ENCODE data around the gene PIGW. TPM values are rescaled to one million over a fixed set of nuclear protein-coding genes. Genes with fewer than 3 reads are reported as not detected.

Gene PIGW
- total and polyA plus RNA-seq, 2 experiments from 2014 or later: 5.5 to 15.8 TPM

- TF ChIP-seq REST (IDR thresholded peaks at IDR 0.05; ENCODE audit: unreplicated experiment): no peak
- TF ChIP-seq ZNF114 (CRISPR knock-in tag; IDR thresholded peaks at IDR 0.05): no peak
These were observed 29.6 kb upstream of the PIGW start (continued) for GRCh38 chr17:36505171-36505570.

GRCh38 chr17:36506249-36506826, 28.4 kb upstream of the PIGW start:
- peaks cover 4% of the 10 kb centered on the region for H4K20me1 ChIP-seq (replicated peaks; ENCODE audit: insufficient read depth)
- H3K9me2 ChIP-seq (ENCODE audit: insufficient read depth): no peaks in the 10 kb centered on the region
- H3K27me3 ChIP-seq (ENCODE audit: insufficient read depth): no peaks in the 10 kb centered on the region
- ATAC-seq (no peak), DNase-seq (ENCODE audit: low spot score) (no peak)
- no peak overlapping the region for H3K4me2 ChIP-seq
- H3K4me1 Mint-ChIP-seq: no peaks in the 10 kb centered on the region
- H3K4me3 ChIP-seq: no peak overlapping the region
- no peaks in the 10 kb centered on the region for H3K9me3 Mint-ChIP-seq
- H3K27ac Mint-ChIP-seq: no peak overlapping the region
- no peak overlapping the region for H2AFZ ChIP-seq
- no peaks in the 10 kb centered on the region for H3F3A ChIP-seq (replicated peaks; ENCODE audit: low read depth)
- H3K79me2 ChIP-seq (replicated peaks; ENCODE audit: insufficient read depth): no peaks in the 10 kb centered on the region
- H3K4me1 ChIP-seq (ENCODE audit: insufficient read depth): no peaks in the 10 kb centered on the region
- H3K4me3 Mint-ChIP-seq: no peak overlapping the region
- peaks cover 94% of the 10 kb centered on the region for H3K36me3 Mint-ChIP-seq (ENCODE audit: low read depth)
- no peak overlapping the region for H3K27ac ChIP-seq (ENCODE audit: low read depth)
- peaks cover 8% of the 10 kb centered on the region for H3K27me3 Mint-ChIP-seq (ENCODE audit: insufficient read depth, low read depth, poor library complexity)
- H3K36me3 ChIP-seq (ENCODE audit: insufficient read depth): peaks cover 15% of the 10 kb centered on the region
- TF ChIP-seq ZNF114 (CRISPR knock-in tag; IDR thresholded peaks at IDR 0.05) (no peak), JUNB (IDR thresholded peaks at IDR 0.05; ENCODE audit: unreplicated experiment) (no peak), ZNF331 (CRISPR knock-in tag; IDR thresholded peaks at IDR 0.05; ENCODE audit: low read depth) (no peak), EZH2 (IDR thresholded peaks at IDR 0.05; ENCODE audit: low read depth, unreplicated experiment) (no peak), EZH2phosphoT487 (IDR thresholded peaks at IDR 0.05; ENCODE audit: unreplicated experiment) (no peak), CREB1 (CRISPR knock-in tag; IDR thresholded peaks at IDR 0.05; ENCODE audit: low read depth) (no peak), NANOG (IDR thresholded peaks at IDR 0.05; ENCODE audit: borderline replicate concordance) (no peak)
- TF ChIP-seq, protein P1, sequence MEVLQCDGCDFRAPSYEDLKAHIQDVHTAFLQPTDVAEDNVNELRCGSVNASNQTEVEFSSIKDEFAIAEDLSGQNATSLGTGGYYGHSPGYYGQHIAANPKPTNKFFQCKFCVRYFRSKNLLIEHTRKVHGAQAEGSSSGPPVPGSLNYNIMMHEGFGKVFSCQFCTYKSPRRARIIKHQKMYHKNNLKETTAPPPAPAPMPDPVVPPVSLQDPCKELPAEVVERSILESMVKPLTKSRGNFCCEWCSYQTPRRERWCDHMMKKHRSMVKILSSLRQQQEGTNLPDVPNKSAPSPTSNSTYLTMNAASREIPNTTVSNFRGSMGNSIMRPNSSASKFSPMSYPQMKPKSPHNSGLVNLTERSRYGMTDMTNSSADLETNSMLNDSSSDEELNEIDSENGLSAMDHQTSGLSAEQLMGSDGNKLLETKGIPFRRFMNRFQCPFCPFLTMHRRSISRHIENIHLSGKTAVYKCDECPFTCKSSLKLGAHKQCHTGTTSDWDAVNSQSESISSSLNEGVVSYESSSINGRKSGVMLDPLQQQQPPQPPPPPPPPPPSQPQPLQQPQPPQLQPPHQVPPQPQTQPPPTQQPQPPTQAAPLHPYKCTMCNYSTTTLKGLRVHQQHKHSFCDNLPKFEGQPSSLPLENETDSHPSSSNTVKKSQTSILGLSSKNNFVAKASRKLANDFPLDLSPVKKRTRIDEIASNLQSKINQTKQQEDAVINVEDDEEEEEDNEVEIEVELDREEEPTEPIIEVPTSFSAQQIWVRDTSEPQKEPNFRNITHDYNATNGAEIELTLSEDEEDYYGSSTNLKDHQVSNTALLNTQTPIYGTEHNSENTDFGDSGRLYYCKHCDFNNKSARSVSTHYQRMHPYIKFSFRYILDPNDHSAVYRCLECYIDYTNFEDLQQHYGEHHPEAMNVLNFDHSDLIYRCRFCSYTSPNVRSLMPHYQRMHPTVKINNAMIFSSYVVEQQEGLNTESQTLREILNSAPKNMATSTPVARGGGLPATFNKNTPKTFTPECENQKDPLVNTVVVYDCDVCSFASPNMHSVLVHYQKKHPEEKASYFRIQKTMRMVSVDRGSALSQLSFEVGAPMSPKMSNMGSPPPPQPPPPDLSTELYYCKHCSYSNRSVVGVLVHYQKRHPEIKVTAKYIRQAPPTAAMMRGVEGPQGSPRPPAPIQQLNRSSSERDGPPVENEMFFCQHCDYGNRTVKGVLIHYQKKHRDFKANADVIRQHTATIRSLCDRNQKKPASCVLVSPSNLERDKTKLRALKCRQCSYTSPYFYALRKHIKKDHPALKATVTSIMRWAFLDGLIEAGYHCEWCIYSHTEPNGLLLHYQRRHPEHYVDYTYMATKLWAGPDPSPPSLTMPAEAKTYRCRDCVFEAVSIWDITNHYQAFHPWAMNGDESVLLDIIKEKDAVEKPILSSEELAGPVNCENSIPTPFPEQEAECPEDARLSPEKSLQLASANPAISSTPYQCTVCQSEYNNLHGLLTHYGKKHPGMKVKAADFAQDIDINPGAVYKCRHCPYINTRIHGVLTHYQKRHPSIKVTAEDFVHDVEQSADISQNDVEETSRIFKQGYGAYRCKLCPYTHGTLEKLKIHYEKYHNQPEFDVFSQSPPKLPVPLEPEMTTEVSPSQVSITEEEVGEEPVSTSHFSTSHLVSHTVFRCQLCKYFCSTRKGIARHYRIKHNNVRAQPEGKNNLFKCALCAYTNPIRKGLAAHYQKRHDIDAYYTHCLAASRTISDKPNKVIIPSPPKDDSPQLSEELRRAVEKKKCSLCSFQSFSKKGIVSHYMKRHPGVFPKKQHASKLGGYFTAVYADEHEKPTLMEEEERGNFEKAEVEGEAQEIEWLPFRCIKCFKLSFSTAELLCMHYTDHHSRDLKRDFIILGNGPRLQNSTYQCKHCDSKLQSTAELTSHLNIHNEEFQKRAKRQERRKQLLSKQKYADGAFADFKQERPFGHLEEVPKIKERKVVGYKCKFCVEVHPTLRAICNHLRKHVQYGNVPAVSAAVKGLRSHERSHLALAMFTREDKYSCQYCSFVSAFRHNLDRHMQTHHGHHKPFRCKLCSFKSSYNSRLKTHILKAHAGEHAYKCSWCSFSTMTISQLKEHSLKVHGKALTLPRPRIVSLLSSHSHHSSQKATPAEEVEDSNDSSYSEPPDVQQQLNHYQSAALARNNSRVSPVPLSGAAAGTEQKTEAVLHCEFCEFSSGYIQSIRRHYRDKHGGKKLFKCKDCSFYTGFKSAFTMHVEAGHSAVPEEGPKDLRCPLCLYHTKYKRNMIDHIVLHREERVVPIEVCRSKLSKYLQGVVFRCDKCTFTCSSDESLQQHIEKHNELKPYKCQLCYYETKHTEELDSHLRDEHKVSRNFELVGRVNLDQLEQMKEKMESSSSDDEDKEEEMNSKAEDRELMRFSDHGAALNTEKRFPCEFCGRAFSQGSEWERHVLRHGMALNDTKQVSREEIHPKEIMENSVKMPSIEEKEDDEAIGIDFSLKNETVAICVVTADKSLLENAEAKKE (CRISPR knock-in tag; IDR thresholded peaks at IDR 0.05): no peak
- TF ChIP-seq, protein P2, sequence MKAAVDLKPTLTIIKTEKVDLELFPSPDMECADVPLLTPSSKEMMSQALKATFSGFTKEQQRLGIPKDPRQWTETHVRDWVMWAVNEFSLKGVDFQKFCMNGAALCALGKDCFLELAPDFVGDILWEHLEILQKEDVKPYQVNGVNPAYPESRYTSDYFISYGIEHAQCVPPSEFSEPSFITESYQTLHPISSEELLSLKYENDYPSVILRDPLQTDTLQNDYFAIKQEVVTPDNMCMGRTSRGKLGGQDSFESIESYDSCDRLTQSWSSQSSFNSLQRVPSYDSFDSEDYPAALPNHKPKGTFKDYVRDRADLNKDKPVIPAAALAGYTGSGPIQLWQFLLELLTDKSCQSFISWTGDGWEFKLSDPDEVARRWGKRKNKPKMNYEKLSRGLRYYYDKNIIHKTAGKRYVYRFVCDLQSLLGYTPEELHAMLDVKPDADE (IDR thresholded peaks at IDR 0.05): no peak
- TF ChIP-seq, protein P3, sequence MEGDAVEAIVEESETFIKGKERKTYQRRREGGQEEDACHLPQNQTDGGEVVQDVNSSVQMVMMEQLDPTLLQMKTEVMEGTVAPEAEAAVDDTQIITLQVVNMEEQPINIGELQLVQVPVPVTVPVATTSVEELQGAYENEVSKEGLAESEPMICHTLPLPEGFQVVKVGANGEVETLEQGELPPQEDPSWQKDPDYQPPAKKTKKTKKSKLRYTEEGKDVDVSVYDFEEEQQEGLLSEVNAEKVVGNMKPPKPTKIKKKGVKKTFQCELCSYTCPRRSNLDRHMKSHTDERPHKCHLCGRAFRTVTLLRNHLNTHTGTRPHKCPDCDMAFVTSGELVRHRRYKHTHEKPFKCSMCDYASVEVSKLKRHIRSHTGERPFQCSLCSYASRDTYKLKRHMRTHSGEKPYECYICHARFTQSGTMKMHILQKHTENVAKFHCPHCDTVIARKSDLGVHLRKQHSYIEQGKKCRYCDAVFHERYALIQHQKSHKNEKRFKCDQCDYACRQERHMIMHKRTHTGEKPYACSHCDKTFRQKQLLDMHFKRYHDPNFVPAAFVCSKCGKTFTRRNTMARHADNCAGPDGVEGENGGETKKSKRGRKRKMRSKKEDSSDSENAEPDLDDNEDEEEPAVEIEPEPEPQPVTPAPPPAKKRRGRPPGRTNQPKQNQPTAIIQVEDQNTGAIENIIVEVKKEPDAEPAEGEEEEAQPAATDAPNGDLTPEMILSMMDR (conservative IDR thresholded peaks at IDR 0.05; ENCODE audit: low read depth in 2 of 2): no peak
